GM18505 (cell line): ENCODE results near the gene DDX49.

Experiments used
- ATAC-seq: cut with Tn5 transposase; IDR thresholded peaks from one replicate; pipeline ENCODE4 v1.9.1; 2021; ENCODE audit not compliant: unreplicated experiment
- POLR2A ChIP-seq: IDR thresholded peaks from 4 replicates; pipeline ENCODE4 v1.6.1; 2011; ENCODE audit warnings: borderline replicate concordance; ENCODE audit not compliant: insufficient read depth, insufficient read length; ENCODE audit errors: extremely low read depth

DDX49 gene

GRCh38 chr19:18931316-18932162 is 12.0 kb downstream of the DDX49 start:
- TF ChIP-seq POLR2A = no peak
- ATAC-seq = no peak

- no peak for ATAC-seq
- TF ChIP-seq POLR2A = no peak
These were observed 12.8 kb downstream of the DDX49 start for GRCh38 chr19:18932216-18932841.

- TF ChIP-seq POLR2A = no peak
- ATAC-seq = no peak
These were observed 13.8 kb downstream of the DDX49 start for GRCh38 chr19:18933297-18933696.

- ATAC-seq = no peak
- no peak for TF ChIP-seq POLR2A
These were observed 19.6 kb downstream of the DDX49 start for GRCh38 chr19:18939163-18939562.

GRCh38 chr19:18939922-18940768 is 20.6 kb downstream of the DDX49 start:
- no peak for ATAC-seq
- no peak for TF ChIP-seq POLR2A

GRCh38 chr19:18940769-18941627 is 21.5 kb downstream of the DDX49 start, which contains the start of gene HOMER3:
HOMER3 (minus strand) TSS chr19:18941217; CDS start chr19:18938982, 2,235 bp downstream.
- no peak for TF ChIP-seq POLR2A
- ATAC-seq = no peak

- no peak for TF ChIP-seq POLR2A
- ATAC-seq = no peak
These were observed 22.3 kb downstream of the DDX49 start for GRCh38 chr19:18941628-18942354.

GRCh38 chr19:18942692-18943091 is 23.2 kb downstream of the DDX49 start:
- ATAC-seq = no peak
- TF ChIP-seq POLR2A = no peak

- no peak for TF ChIP-seq POLR2A
These were observed 23.9 kb downstream of the DDX49 start for GRCh38 chr19:18943465-18943864.

GRCh38 chr19:18945297-18945696 is 25.8 kb downstream of the DDX49 start:
- no peak for ATAC-seq

More at GRCh38 chr19:18943465-18943864, 23.9 kb downstream of the DDX49 start:
- no peak for ATAC-seq

GRCh38 chr19:18946335-18946734 is 26.8 kb downstream of the DDX49 start:
- no peak for TF ChIP-seq POLR2A
- ATAC-seq = no peak

More at GRCh38 chr19:18945297-18945696, 25.8 kb downstream of the DDX49 start:
- no peak for TF ChIP-seq POLR2A

- TF ChIP-seq POLR2A = no peak
These were observed 27.4 kb downstream of the DDX49 start for GRCh38 chr19:18946918-18947317.

More at GRCh38 chr19:18946918-18947317, 27.4 kb downstream of the DDX49 start:
- ATAC-seq = no peak
